ENCODE measurements around the gene ATP8A2. TPM values are rescaled to one million over a fixed set of nuclear protein-coding genes. Genes with fewer than 3 reads are reported as not detected.

The ATP8A2 gene
- total RNA-seq, 1 donor from 2014 or later: 1.9 TPM

- no peak overlapping the region for H3K27ac Mint-ChIP-seq (ENCODE audit: unreplicated experiment)
- no peak for TF ChIP-seq CTCF (IDR thresholded peaks at IDR 0.05)
- no peaks in the 10 kb centered on the region for H3K36me3 Mint-ChIP-seq (ENCODE audit: low read depth)
- DNase-seq (ENCODE audit: low spot score): no peak
- H3K4me1 Mint-ChIP-seq (ENCODE audit: low read depth): peaks cover 25% of the 10 kb centered on the region
- no peaks in the 10 kb centered on the region for H3K9me3 Mint-ChIP-seq (ENCODE audit: low read depth)
- no peak overlapping the region for H3K4me3 Mint-ChIP-seq (ENCODE audit: unreplicated experiment)
- no peaks in the 10 kb centered on the region for H3K27me3 Mint-ChIP-seq (ENCODE audit: low read depth)
Observed at GRCh38 chr13:25762795-25763377, 391.1 kb downstream of the ATP8A2 start.

- no peaks in the 10 kb centered on the region for H3K9me3 Mint-ChIP-seq (ENCODE audit: low read depth)
- no peaks in the 10 kb centered on the region for H3K36me3 Mint-ChIP-seq (ENCODE audit: low read depth)
- DNase-seq (ENCODE audit: low spot score): no peak
- no peak overlapping the region for H3K27ac Mint-ChIP-seq (ENCODE audit: unreplicated experiment)
- no peaks in the 10 kb centered on the region for H3K27me3 Mint-ChIP-seq (ENCODE audit: low read depth)
- H3K4me1 Mint-ChIP-seq (ENCODE audit: low read depth): peaks cover 38% of the 10 kb centered on the region
- H3K4me3 Mint-ChIP-seq (ENCODE audit: unreplicated experiment): no peak overlapping the region
- no peak for TF ChIP-seq CTCF (IDR thresholded peaks at IDR 0.05)
Observed at GRCh38 chr13:25764378-25764777, 392.6 kb downstream of the ATP8A2 start.

- TF ChIP-seq CTCF (IDR thresholded peaks at IDR 0.05): no peak
- Mint-ChIP-seq H3K27ac (ENCODE audit: unreplicated experiment) (no peak overlapping the region), H3K9me3 (ENCODE audit: low read depth) (no peaks in the 10 kb centered on the region)
Observed at GRCh38 chr13:25765266-25765665, 393.5 kb downstream of the ATP8A2 start.

GRCh38 chr13:25766576-25766975 is 394.8 kb downstream of the ATP8A2 start:
- H3K4me3 Mint-ChIP-seq (ENCODE audit: unreplicated experiment): no peak overlapping the region
- DNase-seq (ENCODE audit: low spot score): no peak
- peaks cover 60% of the 10 kb centered on the region for H3K4me1 Mint-ChIP-seq (ENCODE audit: low read depth)
- no peaks in the 10 kb centered on the region for H3K27me3 Mint-ChIP-seq (ENCODE audit: low read depth)
- no peaks in the 10 kb centered on the region for H3K9me3 Mint-ChIP-seq (ENCODE audit: low read depth)
- H3K36me3 Mint-ChIP-seq (ENCODE audit: low read depth): no peaks in the 10 kb centered on the region
- no peak overlapping the region for H3K27ac Mint-ChIP-seq (ENCODE audit: unreplicated experiment)
- no peak for TF ChIP-seq CTCF (IDR thresholded peaks at IDR 0.05)

More at GRCh38 chr13:25765266-25765665, 393.5 kb downstream of the ATP8A2 start:
- DNase-seq (ENCODE audit: low spot score): no peak
- H3K4me1 Mint-ChIP-seq (ENCODE audit: low read depth): peaks cover 46% of the 10 kb centered on the region
- no peak overlapping the region for H3K4me3 Mint-ChIP-seq (ENCODE audit: unreplicated experiment)
- H3K36me3 Mint-ChIP-seq (ENCODE audit: low read depth): no peaks in the 10 kb centered on the region
- H3K27me3 Mint-ChIP-seq (ENCODE audit: low read depth): no peaks in the 10 kb centered on the region

GRCh38 chr13:25766991-25767390 is 395.2 kb downstream of the ATP8A2 start:
- no peaks in the 10 kb centered on the region for H3K36me3 Mint-ChIP-seq (ENCODE audit: low read depth)
- H3K4me1 Mint-ChIP-seq (ENCODE audit: low read depth): peaks cover 64% of the 10 kb centered on the region
- no peak overlapping the region for H3K27ac Mint-ChIP-seq (ENCODE audit: unreplicated experiment)
- no peaks in the 10 kb centered on the region for H3K27me3 Mint-ChIP-seq (ENCODE audit: low read depth)
- no peak overlapping the region for H3K4me3 Mint-ChIP-seq (ENCODE audit: unreplicated experiment)
- H3K9me3 Mint-ChIP-seq (ENCODE audit: low read depth): no peaks in the 10 kb centered on the region
- DNase-seq (ENCODE audit: low spot score): no peak
- TF ChIP-seq CTCF (IDR thresholded peaks at IDR 0.05): no peak

All from chondrocyte (in vitro differentiated cells).